ENCODE results near the gene ALAD. TPM values are rescaled to one million over a fixed set of nuclear protein-coding genes. Genes with fewer than 3 reads are reported as not detected.

The ALAD gene
- total and polyA plus RNA-seq, 2 of the 13 experiments (the other 11 are each of a cell fraction or from before 2014, with no cell fraction given): 21.8 to 30.1 TPM

GRCh38 chr9:113449376-113449775 is 48.3 kb upstream of the ALAD start (continued):
- TF ChIP-seq FIP1L1 (IDR thresholded peaks at IDR 0.05; ENCODE audit: borderline replicate concordance, insufficient read depth, low read depth, low read length) (no peak), POLR2AphosphoS5 (IDR thresholded peaks at IDR 0.05; ENCODE audit: low read depth, low read length) (no peak), ZZZ3 (CRISPR knock-in tag; IDR thresholded peaks at IDR 0.05; ENCODE audit: borderline replicate concordance) (no peak), SYNCRIP (IDR thresholded peaks at IDR 0.05; ENCODE audit: insufficient read depth, low read depth, low read length) (no peak)

GRCh38 chr9:113446323-113446740 is 45.2 kb upstream of the ALAD start:
- Histone ChIP-seq H3K9me3 (ENCODE audit: low read length) (no peaks in the 10 kb centered on the region), H2AFZ (ENCODE audit: low read length) (no peak overlapping the region), H3K79me2 (ENCODE audit: insufficient read depth, low read length) (no peaks in the 10 kb centered on the region), H3K36me3 (replicated peaks in 1 of 2; ENCODE audit: control insufficient read depth in 1 of 2, insufficient read depth in 2 of 2, low read length in 2 of 2) (no peaks in the 10 kb centered on the region), H3K27ac (ENCODE audit: extremely low read length, insufficient read depth, low read length) (no peak overlapping the region), H3K9ac (ENCODE audit: insufficient read depth, low read depth, low read length) (no peak overlapping the region), H3K4me3 (replicated peaks in 1 of 3; ENCODE audit: insufficient read depth in 1 of 3, low read depth in 2 of 3, low read length in 3 of 3) (no peak overlapping the region), H3K4me2 (ENCODE audit: low read depth, low read length) (no peak overlapping the region), H4K20me1 (ENCODE audit: insufficient read depth, low read length) (no peaks in the 10 kb centered on the region), H3K4me1 (ENCODE audit: insufficient read depth, low read length) (peaks cover 22% of the 10 kb centered on the region), H3K27me3 (ENCODE audit: control insufficient read depth in 1 of 2, insufficient read depth in 2 of 2, low read length in 2 of 2) (no peaks in the 10 kb centered on the region)
- intact Hi-C loops (cut with micrococcal nuclease; ENCODE audit: unreplicated experiment): loop anchor here (2.0 to 5.0 kb wide), 3 partner anchors 61 to 212 kb away; no protein-coding TSS in a partner anchor
- DNase-seq (ENCODE audit: low spot score) (peak; percentile 47), FAIRE-seq (peak; percentile 15), ATAC-seq (peak; percentile 43)
- TF ChIP-seq BCL6 (CRISPR knock-in tag; IDR thresholded peaks at IDR 0.05) (no peak), SMC3 (IDR thresholded peaks at IDR 0.05; ENCODE audit: low read length) (peak; percentile 76), RAD21 (CRISPR knock-in tag; IDR thresholded peaks at IDR 0.05) (peak; percentile 73), STAG1 (CRISPR knock-in tag; IDR thresholded peaks at IDR 0.05) (peak; percentile 81), CSRNP1 (CRISPR knock-in tag; IDR thresholded peaks at IDR 0.05) (no peak), ZNF138 (CRISPR knock-in tag; IDR thresholded peaks at IDR 0.05; ENCODE audit: low read depth) (no peak), CTCF (CRISPR knock-in tag; IDR thresholded peaks at IDR 0.05) (peak; percentile 66), TBX3 (IDR thresholded peaks at IDR 0.05; ENCODE audit: borderline replicate concordance) (peak; percentile 13; the same call in 1 of the 2 replicates)
- CTCF ChIA-PET (ENCODE audit: low intra/inter-chr PET ratio, low total read pairs): interaction anchor here (0.8 to 3.9 kb wide), 5 partner anchors 10 to 210 kb away, joined by 3 to 34 read pairs (median 5); no protein-coding TSS in a partner anchor
- POLR2A ChIA-PET: interaction anchor here (0.6 to 1.4 kb wide), 5 partner anchors 58 to 212 kb away, joined by 3 to 4 read pairs (median 3); no protein-coding TSS in a partner anchor
- in situ Hi-C loops (cut with HindIII; ENCODE audit: extremely low pct_ligation_motif_present, low pct_unique_long_range_greater_than_20kb): loop anchor here (5.0 kb wide), 2 partner anchors 146 to 211 kb away; no protein-coding TSS in a partner anchor
- no TSS peak for BruUV-seq (replicated peaks)
- WGBS (ENCODE audit: low lambda C conversion rate): 47% methylated on average over 3 of the region's 3 CpGs

Measured in HepG2 (cell line).